Measurements from ENCODE around the gene CACNA1G. TPM values are rescaled to one million over a fixed set of nuclear protein-coding genes. Genes with fewer than 3 reads are reported as not detected.

The CACNA1G gene
- total RNA-seq, 6 experiments from 2014 or later: not detected

DNA sequence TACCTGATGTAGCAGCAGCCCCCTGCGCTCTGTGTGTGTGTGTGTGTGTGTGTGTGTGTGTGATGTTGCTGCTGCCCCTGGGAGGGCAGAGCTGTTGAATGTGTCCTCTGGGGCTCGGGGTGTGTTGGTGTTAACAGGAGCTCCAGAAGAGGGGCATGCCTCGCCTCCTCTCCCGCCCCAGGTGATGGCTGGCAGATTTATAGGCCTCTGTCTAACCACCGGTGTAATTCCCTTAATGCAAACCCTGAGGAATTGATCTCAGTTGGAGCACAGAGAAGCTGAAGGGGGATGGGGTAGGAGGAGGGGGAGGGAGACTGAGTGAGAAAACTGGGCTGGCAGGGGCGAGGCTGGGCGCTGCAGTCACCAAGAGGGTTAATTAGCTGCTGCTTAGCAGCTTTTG lies 10.0 kb downstream of the CACNA1G start:
- no peak for ATAC-seq
- Histone ChIP-seq H3K4me3 (no peak overlapping the region), H3K36me3 (no peaks in the 10 kb centered on the region), H3K27ac (no peak overlapping the region), H3K4me1 (no peaks in the 10 kb centered on the region), H3K27me3 (no peaks in the 10 kb centered on the region), H3K9me3 (no peaks in the 10 kb centered on the region)
- WGBS (ENCODE audit: insufficient coverage, low coverage, low lambda C conversion rate, missing lambda C conversion rate): 67% methylated on average over 3 of the region's 7 CpGs
- TF ChIP-seq POLR2A (IDR thresholded peaks at IDR 0.05) (no peak), CTCF (IDR thresholded peaks at IDR 0.05) (no peak)
- no peak for DNase-seq
- intact Hi-C loops (cut with DNase I): no loop called here

DNA sequence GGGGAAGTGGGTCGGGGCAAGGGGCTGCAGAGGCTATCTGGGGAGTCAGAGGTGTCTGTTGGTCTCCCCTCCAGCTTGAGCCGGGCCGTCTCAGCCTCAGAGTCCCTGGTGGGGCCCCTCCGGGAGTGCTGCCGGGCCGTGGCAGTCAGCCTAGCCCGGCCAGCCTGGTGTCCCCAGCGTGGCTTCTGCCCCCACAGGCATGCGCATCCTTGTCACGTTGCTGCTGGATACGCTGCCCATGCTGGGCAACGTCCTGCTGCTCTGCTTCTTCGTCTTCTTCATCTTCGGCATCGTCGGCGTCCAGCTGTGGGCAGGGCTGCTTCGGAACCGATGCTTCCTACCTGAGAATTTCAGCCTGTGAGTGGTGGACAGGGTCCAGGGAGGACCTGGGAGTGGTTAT lies 11.2 kb downstream of the CACNA1G start:
- Histone ChIP-seq H3K9me3 (no peaks in the 10 kb centered on the region), H3K27ac (no peak overlapping the region), H3K4me3 (no peak overlapping the region), H3K27me3 (no peaks in the 10 kb centered on the region), H3K4me1 (no peaks in the 10 kb centered on the region), H3K36me3 (no peaks in the 10 kb centered on the region)
- ATAC-seq: no peak
- 84% methylated on average over 6 of the region's 19 CpGs for WGBS (ENCODE audit: insufficient coverage, low coverage, low lambda C conversion rate, missing lambda C conversion rate)
- DNase-seq: no peak
- TF ChIP-seq CTCF (IDR thresholded peaks at IDR 0.05): no peak
- TF ChIP-seq POLR2A (IDR thresholded peaks at IDR 0.05): no peak
- intact Hi-C loops (cut with DNase I): no loop called here

- H3K27me3 ChIP-seq: no peaks in the 10 kb centered on the region
- no peak overlapping the region for H3K4me3 ChIP-seq
- WGBS (ENCODE audit: insufficient coverage, low coverage, low lambda C conversion rate, missing lambda C conversion rate): 82% methylated on average over 6 of the region's 20 CpGs
- no peaks in the 10 kb centered on the region for H3K4me1 ChIP-seq
- TF ChIP-seq POLR2A (IDR thresholded peaks at IDR 0.05) (no peak), CTCF (IDR thresholded peaks at IDR 0.05) (no peak)
- DNase-seq (no peak), ATAC-seq (no peak)
- no peaks in the 10 kb centered on the region for H3K36me3 ChIP-seq
- H3K9me3 ChIP-seq: no peaks in the 10 kb centered on the region
- intact Hi-C loops (cut with DNase I): no loop called here
- no peak overlapping the region for H3K27ac ChIP-seq
These were observed 12.0 kb downstream of the CACNA1G start for GRCh38 chr17:50572541-50572940.

DNA sequence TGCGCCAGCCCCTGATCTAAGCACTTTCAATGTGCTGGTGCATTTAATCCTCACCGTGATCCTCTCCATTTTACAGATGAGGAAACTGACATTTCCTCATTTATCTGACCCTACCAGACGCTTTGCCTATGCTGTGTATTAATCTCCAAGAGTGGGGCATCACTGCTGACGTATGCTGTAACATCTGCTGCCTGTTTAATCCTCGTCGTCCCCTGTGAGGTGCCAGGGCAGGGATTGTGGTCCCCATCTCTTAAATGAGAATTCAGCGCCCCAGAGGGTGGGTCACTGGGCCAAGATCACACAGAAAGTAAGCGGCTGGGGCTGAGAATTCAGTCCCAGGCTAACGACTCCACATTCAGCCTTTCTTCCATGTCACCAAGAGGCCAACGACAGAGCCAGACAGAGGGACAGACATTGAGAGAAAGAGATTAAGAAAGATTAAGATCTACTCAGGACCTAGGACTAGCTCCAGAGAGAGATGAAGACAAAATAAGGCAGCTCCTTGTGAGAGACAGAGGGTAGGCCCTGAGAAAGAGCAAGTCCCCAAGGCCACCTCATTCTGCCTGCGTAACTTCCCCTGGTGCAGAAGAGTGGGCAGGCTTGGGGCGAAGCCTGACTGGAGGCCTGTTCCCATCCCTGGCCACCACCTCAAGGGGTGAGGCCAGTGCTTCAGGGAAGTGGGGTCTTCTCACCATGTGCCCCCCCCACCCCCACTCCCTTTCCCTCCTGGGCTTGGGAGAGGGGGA lies 13.5 kb downstream of the CACNA1G start:
- H3K27ac ChIP-seq: no peak overlapping the region
- no peaks in the 10 kb centered on the region for H3K36me3 ChIP-seq
- TF ChIP-seq CTCF (IDR thresholded peaks at IDR 0.05) (no peak), POLR2A (IDR thresholded peaks at IDR 0.05) (no peak)
- H3K4me3 ChIP-seq: no peak overlapping the region
- DNase-seq: no peak
- H3K9me3 ChIP-seq: no peaks in the 10 kb centered on the region
- intact Hi-C loops (cut with DNase I): no loop called here
- ATAC-seq: no peak
- H3K27me3 ChIP-seq: no peaks in the 10 kb centered on the region
- no peaks in the 10 kb centered on the region for H3K4me1 ChIP-seq
- WGBS (ENCODE audit: insufficient coverage, low coverage, low lambda C conversion rate, missing lambda C conversion rate): 78% methylated on average over 9 of the region's 12 CpGs

All from right lobe of liver (tissue), 6 donors.